ENCODE results near the gene FOXL3.

Gene FOXL3

GRCh38 chr7:325051-325798 is 35.3 kb downstream of the FOXL3 start:
- Histone ChIP-seq H4K20me1 (ENCODE audit: insufficient read depth, low read length) (peaks cover 5% of the 10 kb centered on the region), H3K27me3 (ENCODE audit: insufficient read depth, low read length, poor library complexity) (no peaks in the 10 kb centered on the region), H3K4me2 (ENCODE audit: insufficient read depth, low read length) (no peak overlapping the region), H3K36me3 (ENCODE audit: insufficient read depth, low read length) (no peaks in the 10 kb centered on the region), H3K4me3 (ENCODE audit: low read depth in 1 of 2, low read length in 2 of 2) (no peak overlapping the region), H3K4me1 (ENCODE audit: insufficient read depth, low read length) (peaks cover 7% of the 10 kb centered on the region), H3K27ac (ENCODE audit: low read length) (no peak overlapping the region), H2AFZ (ENCODE audit: low read depth, low read length) (no peak overlapping the region), H3K79me2 (ENCODE audit: insufficient read depth, low read length) (no peaks in the 10 kb centered on the region), H3K9me3 (ENCODE audit: insufficient read depth, low read length, severe bottlenecking) (no peaks in the 10 kb centered on the region), H3K9ac (ENCODE audit: low read depth, low read length) (no peak overlapping the region)
- DNase-seq (no peak), ATAC-seq (ENCODE audit: insufficient read depth, low read depth) (no peak)
- TF ChIP-seq EZH2 (IDR thresholded peaks at IDR 0.05; ENCODE audit: borderline replicate concordance, low read depth, low read length, severe bottlenecking): no peak
- no peak for TF ChIP-seq CTCF (IDR thresholded peaks at IDR 0.05; ENCODE audit: borderline replicate concordance, extremely low read depth, low read length, poor library complexity, severe bottlenecking)

- ATAC-seq (ENCODE audit: insufficient read depth, low read depth) (no peak), DNase-seq (no peak)
- Histone ChIP-seq H3K27ac (ENCODE audit: low read length) (no peak overlapping the region), H2AFZ (ENCODE audit: low read depth, low read length) (no peak overlapping the region), H3K4me3 (ENCODE audit: low read depth in 1 of 2, low read length in 2 of 2) (no peak overlapping the region), H3K27me3 (ENCODE audit: insufficient read depth, low read length, poor library complexity) (no peaks in the 10 kb centered on the region), H3K4me1 (ENCODE audit: insufficient read depth, low read length) (peaks cover 7% of the 10 kb centered on the region), H4K20me1 (ENCODE audit: insufficient read depth, low read length) (peaks cover 5% of the 10 kb centered on the region), H3K36me3 (ENCODE audit: insufficient read depth, low read length) (no peaks in the 10 kb centered on the region), H3K4me2 (ENCODE audit: insufficient read depth, low read length) (no peak overlapping the region), H3K9ac (ENCODE audit: low read depth, low read length) (no peak overlapping the region), H3K9me3 (ENCODE audit: insufficient read depth, low read length, severe bottlenecking) (no peaks in the 10 kb centered on the region), H3K79me2 (ENCODE audit: insufficient read depth, low read length) (no peaks in the 10 kb centered on the region)
- TF ChIP-seq EZH2 (IDR thresholded peaks at IDR 0.05; ENCODE audit: borderline replicate concordance, low read depth, low read length, severe bottlenecking) (no peak), CTCF (IDR thresholded peaks at IDR 0.05; ENCODE audit: borderline replicate concordance, extremely low read depth, low read length, poor library complexity, severe bottlenecking) (no peak)
Measured at GRCh38 chr7:325811-326210, 35.8 kb downstream of the FOXL3 start.

GRCh38 chr7:326273-326672 is 36.3 kb downstream of the FOXL3 start:
- no peaks in the 10 kb centered on the region for H3K27me3 ChIP-seq (ENCODE audit: insufficient read depth, low read length, poor library complexity)
- no peak for ATAC-seq (ENCODE audit: insufficient read depth, low read depth)
- no peak overlapping the region for H2AFZ ChIP-seq (ENCODE audit: low read depth, low read length)
- H3K9me3 ChIP-seq (ENCODE audit: insufficient read depth, low read length, severe bottlenecking): no peaks in the 10 kb centered on the region
- H4K20me1 ChIP-seq (ENCODE audit: insufficient read depth, low read length): peaks cover 5% of the 10 kb centered on the region
- H3K4me3 ChIP-seq (ENCODE audit: low read depth in 1 of 2, low read length in 2 of 2): no peak overlapping the region
- H3K9ac ChIP-seq (ENCODE audit: low read depth, low read length): no peak overlapping the region
- no peak overlapping the region for H3K27ac ChIP-seq (ENCODE audit: low read length)
- DNase-seq: no peak
- no peak overlapping the region for H3K4me2 ChIP-seq (ENCODE audit: insufficient read depth, low read length)
- no peaks in the 10 kb centered on the region for H3K79me2 ChIP-seq (ENCODE audit: insufficient read depth, low read length)
- H3K4me1 ChIP-seq (ENCODE audit: insufficient read depth, low read length): peaks cover 7% of the 10 kb centered on the region
- TF ChIP-seq CTCF (IDR thresholded peaks at IDR 0.05; ENCODE audit: borderline replicate concordance, extremely low read depth, low read length, poor library complexity, severe bottlenecking) (no peak), EZH2 (IDR thresholded peaks at IDR 0.05; ENCODE audit: borderline replicate concordance, low read depth, low read length, severe bottlenecking) (no peak)
- no peaks in the 10 kb centered on the region for H3K36me3 ChIP-seq (ENCODE audit: insufficient read depth, low read length)
